HG02759 (cell line): ENCODE measurements around the gene DCUN1D2.
"Not testable (repeated sequence)": the region's sequence is repeated elsewhere in the genome, so short reads cannot be mapped to it uniquely, and the experiment has no call there.

Experiments
- ATAC-seq: cut with Tn5 transposase; IDR thresholded peaks from one replicate; pipeline ENCODE4 v1.9.1; 2021; ENCODE audit warnings: mild to moderate bottlenecking, moderate library complexity; ENCODE audit not compliant: unreplicated experiment

Gene DCUN1D2

DNA sequence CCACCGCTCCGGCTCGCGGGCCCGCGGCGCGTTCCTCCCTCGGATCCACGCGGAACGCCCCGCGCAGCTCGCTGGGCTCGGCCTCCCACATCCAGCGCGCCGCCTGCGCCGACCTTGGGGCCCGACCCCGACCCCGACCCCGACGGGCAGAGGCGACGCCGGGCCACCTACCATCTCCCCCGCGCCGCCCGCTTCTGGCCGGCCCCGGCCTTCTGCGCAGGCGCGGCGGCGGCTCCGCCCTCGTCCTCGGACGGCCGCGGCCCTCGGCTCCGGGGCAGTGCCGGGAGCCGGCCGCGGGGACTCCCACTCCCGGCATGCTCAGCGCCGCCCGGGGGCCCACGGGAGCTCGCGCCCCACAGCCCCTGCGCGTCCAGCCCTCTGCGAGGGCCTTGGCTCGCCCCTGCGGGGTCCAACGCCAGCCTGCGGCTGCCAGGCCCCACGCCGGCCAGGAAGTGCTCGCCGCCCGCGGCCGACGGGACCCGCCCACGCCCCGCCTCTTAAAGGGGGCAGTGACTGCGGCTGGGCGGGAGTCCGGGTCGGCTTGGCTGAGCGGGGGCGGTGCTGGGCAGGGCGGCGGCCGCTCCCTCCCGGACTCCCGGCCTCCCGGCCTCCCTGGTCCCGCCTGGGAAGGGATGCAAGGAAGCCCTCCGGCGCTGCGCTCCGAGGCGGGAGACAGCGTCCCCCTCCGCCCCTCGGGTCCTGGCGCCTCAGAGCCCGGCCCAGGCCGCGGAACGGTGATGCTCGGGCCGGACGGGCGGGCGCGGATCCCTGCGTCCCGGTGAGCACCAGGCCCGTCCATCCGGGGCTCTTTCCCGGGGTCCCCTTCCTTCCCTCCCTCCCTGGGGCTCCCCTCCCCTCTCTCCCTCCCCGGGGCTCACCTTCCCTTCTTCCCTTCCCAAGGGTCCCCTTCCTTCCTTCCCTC lies at the start of gene DCUN1D2:
Gene DCUN1D2, minus strand, starts transcription at position 216 of the 922 bp plus-strand sequence. Its CDS starts 42 bp downstream, at position 174.
- ATAC-seq, result peak; percentile 86

DNA sequence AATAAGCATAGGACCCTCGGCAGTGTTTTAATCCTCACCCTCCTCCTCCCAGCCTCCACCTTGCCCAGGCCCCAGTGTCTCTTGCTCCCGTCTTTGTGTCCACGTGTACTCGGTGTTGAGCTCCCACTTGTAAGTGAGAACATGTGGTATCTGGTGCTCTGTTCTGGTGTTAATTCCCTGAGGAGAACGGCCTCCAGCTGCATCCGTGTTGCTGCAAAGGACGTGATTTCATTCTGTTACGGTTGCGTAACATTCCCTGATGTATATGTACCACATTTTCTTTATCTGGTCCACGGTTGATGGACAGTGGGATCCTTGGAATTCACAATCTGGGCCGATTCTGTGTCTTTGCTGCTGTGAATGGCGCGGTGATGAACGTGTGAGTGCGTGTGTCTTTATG lies 49.3 kb upstream of the DCUN1D2 start:
- no peak for ATAC-seq

DNA sequence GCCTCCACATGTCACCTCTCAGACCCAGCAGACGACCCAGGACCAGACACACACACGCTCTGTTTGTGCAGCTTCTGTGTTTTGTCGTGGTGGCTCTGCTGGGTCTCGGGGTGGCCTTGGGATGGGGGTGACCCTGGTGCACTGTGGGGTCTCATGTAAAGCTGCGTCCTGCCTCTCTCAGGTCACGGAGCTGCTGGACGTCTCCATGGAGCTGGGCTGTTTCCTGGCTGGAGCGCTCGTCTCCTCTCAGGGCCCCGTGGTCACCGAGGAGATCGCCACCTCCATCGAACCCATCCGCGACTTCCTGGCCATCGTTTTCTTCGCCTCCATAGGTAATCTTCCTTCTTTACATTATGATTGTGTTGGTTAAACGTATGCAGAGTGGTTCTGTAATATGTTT lies 48.7 kb upstream of the DCUN1D2 start:
- no peak for ATAC-seq

DNA sequence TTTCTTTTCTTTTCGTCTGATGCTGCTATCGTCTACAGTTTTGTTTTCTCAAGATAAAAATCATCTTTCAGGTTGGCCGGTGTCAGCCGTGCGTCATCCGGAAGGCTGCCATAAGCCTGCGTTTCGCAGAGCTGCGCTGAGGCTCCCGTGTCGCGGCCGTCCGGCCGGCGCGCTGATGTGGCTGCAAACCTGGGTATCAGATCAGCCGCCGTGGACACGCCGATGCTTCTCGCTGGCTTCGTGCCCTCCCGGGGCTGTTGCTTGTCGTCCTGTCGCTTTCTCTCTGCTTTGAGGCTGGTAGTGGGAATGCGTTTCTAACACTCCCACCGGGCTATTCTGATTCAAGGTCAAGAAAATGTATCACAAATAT lies 48.2 kb upstream of the DCUN1D2 start:
- no peak for ATAC-seq

DNA sequence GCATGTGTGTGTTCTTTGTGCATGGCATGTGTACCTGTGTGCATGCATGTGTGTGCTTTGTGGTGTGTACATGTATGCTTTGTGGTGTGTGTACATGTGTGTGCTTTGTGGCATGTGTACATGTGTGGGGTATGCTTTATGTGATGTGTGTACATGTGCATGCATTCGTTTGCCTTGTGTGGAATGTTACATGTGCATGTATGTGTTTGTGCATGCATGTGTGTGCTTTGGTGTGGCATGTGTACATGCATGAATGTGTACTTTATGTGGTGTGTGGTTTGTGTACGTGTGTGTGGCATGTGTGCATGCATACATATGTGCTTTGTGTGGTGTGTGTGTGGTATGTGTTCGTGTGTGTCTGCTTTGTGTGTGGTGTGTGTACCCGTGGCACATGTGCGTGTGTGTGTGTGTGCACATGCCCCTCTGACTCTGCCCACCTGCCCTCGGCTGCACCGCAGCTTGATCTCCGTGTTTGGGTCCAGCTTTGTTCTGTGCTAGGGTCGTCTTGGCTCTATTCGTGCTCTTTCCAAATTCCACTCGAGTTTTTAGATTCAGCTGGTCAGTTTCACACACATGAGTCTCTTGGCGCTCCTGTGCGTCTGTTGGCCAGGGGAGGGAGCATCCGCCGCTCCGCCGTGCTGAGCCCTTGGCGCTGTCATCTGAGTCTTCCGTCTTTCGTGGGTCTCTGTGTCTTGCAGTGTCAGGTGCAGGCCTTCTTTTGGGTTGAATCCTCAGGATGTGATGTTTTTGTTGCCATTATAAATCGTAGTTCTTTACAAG lies 47.6 kb upstream of the DCUN1D2 start:
- no peak for ATAC-seq

DNA sequence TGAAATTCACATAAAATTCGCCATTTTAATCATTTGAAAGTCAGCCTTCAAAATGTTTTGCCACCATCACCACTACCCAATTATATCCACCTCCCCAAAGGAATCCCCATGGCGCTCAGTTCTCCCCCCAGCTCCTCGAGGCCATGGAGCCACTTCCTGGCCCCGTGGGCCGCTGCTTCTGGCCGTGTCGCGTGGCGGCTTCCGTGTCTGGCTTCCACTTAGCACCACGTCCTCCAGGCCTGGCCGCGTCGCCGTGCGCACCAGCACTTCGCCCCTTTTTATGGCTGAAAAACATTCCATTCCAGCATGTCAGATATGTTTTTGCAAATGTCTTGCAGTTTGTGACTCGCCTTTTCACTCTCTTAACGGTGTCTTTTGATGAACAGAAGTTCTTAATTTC lies 46.7 kb upstream of the DCUN1D2 start:
- ATAC-seq, result no peak

DNA sequence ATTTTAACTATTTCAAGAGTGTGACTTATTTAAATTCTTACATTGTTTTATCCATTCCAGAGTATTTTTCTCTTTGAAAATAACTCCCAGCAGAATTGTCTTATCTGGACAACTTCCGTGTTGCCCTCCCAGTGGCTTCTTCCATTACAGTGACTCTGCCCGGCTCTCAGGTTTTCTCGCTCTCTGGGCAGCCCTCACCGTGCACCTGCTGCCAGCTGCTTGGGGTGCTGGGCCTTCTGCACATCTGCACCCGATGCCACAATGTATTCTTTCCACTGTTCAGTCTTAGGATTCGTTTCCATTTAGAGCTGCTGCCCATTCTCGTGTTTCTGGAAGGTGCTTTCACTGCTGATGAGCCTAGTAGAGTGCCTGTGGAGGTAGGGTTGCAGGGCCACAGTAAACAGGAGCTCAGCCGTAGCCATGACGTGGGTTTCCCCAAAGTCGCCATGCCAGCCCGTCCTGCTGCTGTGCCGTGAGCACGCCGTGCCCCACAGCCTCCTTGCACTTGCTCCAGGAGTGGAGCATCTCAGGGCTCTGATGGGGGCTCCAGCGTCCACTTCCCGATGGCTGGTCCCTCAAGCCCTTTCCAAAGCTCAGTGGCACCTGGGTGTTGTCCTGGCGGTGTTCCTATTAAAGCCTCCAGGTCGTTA lies 46.1 kb upstream of the DCUN1D2 start:
- ATAC-seq, result no peak

DNA sequence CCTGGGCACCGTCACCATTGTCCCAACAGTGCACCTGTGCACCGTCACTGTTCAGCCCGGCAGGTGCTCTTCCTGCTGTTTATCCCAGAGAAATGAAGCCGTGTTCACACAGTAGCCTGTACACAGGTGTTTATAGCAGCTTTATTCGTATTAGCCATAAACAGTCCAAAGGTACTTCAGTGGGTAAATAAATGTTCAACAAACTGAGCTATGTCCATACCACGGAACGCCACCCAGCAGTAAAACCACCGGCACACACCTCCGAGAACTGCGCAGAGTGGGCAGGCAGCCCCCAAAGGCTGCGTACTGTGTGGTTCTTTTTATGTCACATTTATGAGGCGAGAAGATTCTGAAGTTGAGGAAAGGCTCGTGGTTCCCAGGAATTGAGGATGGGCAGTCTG lies 44.9 kb upstream of the DCUN1D2 start:
- no peak for ATAC-seq

DNA sequence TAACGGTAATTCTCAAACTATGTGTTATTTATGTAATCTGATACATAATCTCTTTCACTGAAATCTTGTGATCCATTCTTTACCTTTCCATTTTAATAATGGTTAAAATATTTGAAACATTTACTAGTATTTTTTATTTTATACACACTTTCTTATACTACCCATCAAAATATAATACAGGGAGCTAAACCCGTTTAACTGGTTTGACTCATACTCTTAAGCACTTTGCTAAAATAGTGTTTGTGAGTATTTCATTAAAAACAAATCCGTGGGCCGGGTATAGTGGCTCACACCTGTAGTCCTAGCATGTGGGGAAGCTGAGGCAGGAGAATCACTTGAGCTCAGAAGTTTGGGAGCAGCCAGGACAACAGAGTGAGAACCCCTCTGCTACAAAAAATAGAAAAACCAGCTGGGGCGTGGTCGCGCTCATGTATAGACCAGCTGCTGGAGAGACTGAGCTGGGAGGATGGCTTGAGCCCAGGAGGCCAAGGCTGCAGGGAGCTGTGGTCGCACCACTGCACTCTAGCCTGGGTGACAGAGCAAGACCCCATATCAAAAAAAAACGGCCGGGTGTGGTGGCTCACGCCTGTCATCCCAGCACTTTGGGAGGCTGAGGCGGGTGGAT lies 43.8 kb upstream of the DCUN1D2 start:
- ATAC-seq, result no peak

DNA sequence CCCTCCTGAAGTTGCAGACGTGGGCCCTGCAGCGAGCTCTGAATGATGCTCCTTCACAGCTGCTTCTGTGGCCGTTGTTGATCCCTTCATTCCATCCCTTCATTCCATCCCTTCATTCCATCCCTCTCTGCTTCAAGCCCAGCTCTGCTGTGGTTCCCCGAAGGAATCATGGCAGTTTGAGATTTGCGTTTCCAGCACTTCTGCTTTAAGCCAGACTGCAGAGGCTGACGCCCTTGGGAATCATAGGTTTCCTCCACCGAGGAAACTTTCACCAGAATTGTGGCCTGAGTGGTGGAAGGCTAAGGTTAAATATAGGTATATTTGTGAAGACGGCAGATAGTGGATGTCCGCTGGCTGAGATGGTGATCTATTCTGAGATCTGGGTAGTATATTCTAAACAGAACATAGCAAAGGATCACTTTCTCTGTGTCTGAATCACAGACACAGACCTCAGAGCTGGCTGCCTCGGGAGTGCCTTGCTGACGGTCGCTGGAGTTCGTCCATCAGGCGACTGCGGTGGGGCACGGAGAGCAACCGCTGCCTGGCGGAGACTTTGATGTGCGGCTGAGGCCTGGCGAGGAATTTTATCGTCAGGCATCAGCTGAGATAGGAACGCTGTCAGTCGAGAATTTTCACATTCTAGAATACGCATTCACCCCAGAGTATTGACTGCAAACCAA lies 42.8 kb upstream of the DCUN1D2 start:
- ATAC-seq, result no peak

DNA sequence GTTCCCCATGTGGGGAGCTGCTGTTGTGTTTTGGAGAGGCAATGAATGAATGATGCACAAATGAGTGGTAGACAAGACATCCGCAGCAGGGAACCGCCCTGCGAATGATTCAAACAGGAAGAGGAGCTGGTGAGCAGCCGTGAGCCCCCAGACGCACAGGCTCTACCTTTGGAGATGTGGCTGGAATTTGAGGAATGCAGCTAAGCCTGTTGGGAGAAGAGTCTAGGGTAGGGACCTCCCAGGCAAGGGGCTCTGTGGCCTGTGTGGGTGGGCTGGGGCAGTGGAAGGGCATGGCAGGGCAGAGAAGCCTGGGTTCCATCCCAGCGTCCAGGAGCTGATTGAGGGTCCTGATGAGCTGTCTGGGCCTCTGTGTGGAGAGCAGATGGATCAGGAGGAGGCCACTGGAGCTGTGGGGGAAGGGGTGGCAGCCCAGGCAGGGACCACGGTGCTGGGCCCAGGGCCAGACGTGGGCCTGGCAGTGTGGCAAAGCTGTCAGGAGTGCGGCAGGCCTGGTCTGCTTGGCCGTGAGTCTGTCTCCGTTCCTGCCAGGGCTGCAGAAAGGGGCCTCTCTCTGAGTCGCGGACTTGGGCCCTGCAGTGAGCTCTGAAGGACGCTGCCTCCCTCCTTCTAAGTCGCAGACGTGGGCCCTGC lies 41.8 kb upstream of the DCUN1D2 start:
- ATAC-seq, result no peak

DNA sequence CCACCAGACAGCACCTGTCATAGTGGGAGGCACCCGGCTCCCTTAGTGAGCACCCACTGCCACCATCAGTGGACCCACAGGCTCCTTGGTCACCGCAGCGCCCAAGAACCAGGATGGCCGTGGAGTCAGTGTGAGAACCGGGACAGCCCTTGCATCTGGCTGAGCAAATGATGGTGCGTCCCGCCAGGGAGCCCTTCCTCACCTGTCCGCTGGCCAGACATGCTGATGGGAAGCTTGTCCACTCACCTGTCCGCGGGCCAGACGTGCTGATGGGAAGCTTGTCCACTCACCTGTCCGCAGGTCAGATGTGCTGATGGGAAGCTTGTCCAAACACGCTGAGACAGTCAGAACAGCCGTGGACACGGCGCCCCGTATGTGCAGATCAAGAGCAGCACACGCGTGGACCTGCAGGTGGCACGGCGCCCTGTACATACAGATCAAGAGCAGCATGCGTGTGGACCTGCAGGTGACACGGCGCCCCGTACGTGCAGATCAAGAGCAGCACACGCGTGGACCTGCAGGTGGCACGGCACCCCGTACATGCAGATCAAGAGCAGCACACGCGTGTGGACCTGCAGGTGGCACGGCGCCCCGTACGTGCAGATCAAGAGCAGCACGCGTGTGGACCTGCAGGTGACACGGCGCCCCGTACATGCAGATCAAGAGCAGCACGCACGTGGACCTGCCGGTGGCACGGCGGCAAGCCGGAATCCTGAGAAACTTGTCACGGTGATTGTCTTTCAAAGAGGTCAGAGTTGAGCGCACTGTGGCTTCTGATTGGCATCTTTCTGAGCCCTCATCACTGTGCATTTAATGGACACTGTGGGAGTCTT lies 40.7 kb upstream of the DCUN1D2 start:
- no peak for ATAC-seq

DNA sequence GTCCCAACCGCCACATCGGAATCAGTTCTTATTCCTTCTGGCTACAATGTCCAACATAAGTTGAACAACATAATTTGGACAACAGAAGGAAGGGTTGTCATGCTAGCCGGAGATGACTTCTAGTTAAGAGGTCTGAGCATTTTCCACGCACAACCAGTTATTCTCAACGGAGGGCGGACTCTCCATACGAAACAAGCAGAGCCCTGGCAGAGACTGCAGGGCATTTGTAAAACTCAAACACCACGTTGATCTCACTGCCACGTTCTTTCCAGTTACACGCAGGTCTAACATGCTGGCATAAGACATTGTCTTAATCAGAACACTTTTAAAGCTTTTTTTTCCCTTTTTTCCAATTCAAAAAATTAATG lies 38.3 kb upstream of the DCUN1D2 start:
- ATAC-seq, result no peak

DNA sequence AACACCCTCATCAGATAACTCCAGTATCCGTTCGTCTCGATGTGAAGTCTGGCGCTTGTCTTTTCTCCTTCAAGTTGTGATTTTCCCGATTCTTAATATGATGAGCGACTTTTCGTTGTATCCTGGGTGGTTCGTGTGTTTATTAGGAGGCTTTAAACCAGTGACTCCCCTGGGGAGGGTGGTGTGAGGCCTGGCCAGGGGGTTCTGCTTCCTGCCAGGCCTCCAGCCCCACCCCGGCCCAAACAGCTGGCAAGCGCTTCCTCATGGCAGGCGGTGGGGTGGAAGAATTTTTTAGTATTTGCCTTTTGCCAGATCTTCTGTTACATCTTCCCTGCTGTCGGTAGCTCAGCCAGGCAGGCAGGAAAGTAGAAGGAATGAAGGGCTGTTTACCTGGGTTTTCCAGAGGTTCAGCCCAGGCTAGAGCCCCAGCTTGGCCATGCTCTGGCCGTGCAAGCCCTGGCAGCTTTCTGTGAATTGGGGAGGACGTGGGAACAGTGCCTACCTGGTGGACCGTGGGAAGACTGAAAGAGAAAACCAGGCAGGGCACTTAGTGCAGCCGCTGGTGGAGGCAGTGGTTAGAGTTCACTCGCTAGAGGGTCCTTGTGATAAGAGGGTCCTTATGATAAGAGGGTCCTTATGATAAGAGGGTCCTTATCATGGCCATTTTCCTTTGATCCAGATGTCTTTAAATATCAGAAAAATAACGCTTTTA lies 37.7 kb upstream of the DCUN1D2 start:
- no peak for ATAC-seq

DNA sequence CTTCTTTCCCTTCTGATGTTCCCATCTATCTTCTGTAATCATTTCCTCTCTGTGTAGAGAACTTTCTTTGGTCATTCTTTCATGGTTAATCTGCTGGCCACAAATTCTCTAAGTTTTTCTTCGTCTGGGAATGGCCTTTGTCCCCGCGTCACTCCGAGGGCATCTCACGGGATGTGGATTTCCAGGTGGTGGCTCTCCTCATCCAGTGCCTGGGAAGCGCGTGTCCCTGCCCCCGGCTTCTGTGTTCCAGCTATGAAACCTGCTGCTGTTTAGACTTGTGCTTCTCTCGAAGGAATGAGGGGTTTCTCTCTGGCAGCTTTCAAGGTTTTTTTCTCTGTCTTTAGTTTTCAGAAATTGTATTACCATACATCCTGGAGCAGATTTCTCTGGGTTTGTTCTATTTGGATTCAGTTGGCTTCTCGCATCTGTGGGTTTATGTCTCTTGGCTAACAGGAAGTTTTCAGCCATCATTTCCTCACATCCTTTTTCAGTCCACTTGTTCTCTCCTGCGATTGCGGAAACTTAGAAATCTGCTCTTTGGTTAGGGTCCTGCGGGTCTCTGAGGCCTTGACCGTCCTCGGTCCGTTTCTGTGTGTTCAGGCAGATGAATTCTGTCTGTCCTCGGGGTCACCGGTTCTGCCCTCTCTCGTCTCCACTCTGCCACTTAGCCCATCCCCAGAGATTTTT lies 36.9 kb upstream of the DCUN1D2 start:
- no peak for ATAC-seq

DNA sequence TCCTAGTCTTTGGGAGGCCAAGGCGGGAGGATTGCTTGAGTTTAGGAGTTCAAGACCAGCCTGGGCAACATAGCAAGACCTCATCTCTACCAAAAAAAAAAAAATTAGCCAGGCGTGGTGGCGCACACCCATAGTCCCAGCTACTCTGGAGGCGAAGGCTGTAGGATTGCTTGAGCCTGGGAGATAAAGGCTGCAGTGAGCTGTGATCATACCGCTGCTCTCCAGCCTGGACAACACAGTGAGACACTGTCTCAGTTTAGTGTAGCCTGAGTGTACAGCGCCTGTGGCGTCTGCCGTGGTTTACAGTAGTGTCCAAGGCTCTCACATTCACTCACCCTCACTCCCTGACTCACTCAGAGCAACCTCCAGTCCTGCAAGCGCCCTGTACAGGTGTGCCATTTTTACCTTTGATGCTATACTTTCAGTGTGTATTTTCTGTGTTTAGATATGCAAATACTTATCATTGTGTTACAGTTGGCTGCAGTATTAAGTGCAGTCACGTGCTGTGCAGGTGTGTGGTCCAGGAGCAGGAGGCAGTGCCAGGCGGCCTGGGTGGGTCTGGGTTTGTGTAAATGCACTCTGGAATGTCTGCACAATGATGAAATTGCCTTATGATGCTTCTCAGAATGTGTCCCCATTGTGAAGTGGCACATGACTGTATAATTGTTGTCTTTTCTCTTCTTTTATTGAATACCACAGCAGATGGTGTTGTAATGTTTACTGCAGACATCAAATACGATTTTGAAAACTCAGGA lies 36.1 kb upstream of the DCUN1D2 start:
- ATAC-seq, result no peak

DNA sequence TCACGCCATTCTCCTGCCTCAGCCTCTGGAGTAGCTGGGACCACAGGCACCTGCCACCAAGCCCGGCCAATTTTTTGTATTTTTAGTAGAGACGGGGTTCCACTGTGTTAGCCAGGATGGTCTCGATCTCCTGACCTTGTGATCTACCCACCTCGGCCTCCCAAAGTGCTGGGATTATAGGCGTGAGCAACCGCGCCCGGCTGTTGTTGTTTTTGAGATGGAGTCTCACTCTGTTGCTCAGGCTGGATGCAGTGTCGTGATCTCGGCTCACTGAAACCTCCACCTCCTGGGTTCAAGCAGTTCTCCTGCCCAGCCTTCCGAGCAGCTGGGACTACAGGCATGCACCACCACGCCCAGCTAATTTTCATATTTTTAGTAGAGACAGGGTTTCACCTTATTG lies 31.9 kb upstream of the DCUN1D2 start:
- not testable (repeated sequence) for ATAC-seq
